K562 (cell line): ENCODE measurements around the gene TMEM132E.

Experiments
- CBX8 ChIP-seq: fragments of 200-600 bp; sonication (generic); IDR thresholded peaks from 2 replicates; pipeline ENCODE4 v1.6.1; 2012; ENCODE audit warnings: borderline replicate concordance, mixed run types, low read depth, mild to moderate bottlenecking, moderate library complexity, mixed read lengths, low read length, control low read depth, inconsistent platforms; ENCODE audit not compliant: poor library complexity, severe bottlenecking; ENCODE audit errors: extremely low read depth
- E2F6 ChIP-seq, 2 experiments: IDR thresholded peaks; 2 replicates each; pipeline ENCODE4 v1.6.1; 2011; ENCODE audit warnings: borderline replicate concordance in 1 of 2, control low read depth in 1 of 2, low read depth in 1 of 2, low read length in 1 of 2, mild to moderate bottlenecking in 1 of 2, mixed read lengths in 1 of 2, moderate library complexity in 1 of 2; ENCODE audit not compliant: insufficient read depth in 1 of 2, insufficient read length in 1 of 2, poor library complexity in 1 of 2, severe bottlenecking in 1 of 2; ENCODE audit errors: extremely low read depth in 1 of 2
- EZH2 ChIP-seq: IDR thresholded peaks from 2 replicates; pipeline ENCODE4 v1.6.1; 2012; ENCODE audit warnings: low read depth, mild to moderate bottlenecking, inconsistent platforms, low read length, borderline replicate concordance
- FOXM1 ChIP-seq, 2 experiments: fragments of 450-650 bp in 1 of 2; sonication (generic) in 1 of 2; formaldehyde crosslinking in 1 of 2; IDR thresholded peaks; 2 replicates each; pipeline versions ENCODE4 v1.6.1 to v1.9.0; 2017 to 2022; ENCODE audit warnings: low read depth in 2 of 2, mild to moderate bottlenecking in 2 of 2, missing genetic modification reagents in 1 of 2, moderate library complexity in 1 of 2
- HEY1 ChIP-seq: fragments of 250-450 bp; sonication (Bioruptor Pico); IDR thresholded peaks from 2 replicates; pipeline ENCODE4 v1.5.0; 2020; ENCODE audit warnings: mild to moderate bottlenecking, moderate library complexity, borderline replicate concordance
- KLF6 ChIP-seq: fragments of 250-450 bp; sonication (Bioruptor Pico); IDR thresholded peaks from 2 replicates; pipeline ENCODE4 v1.4.0; 2020; ENCODE audit warnings: mild to moderate bottlenecking, moderate library complexity, borderline replicate concordance
- NFYB ChIP-seq: IDR thresholded peaks from 2 replicates; pipeline ENCODE4 v1.6.1; 2011; ENCODE audit warnings: mild to moderate bottlenecking, moderate library complexity; ENCODE audit not compliant: insufficient read length; ENCODE audit errors: extremely low read depth
- RBFOX2 ChIP-seq: fragments of 200-400 bp; formaldehyde crosslinking; IDR thresholded peaks from 2 replicates; pipeline ENCODE4 v1.6.1; 2017; ENCODE audit warnings: low read depth, mild to moderate bottlenecking, low read length, moderate library complexity
- TFAM ChIP-seq: fragments of 250-450 bp; sonication (Bioruptor Pico); conservative IDR thresholded peaks from 2 replicates; pipeline ENCODE4 v1.5.0; 2021; ENCODE audit warnings: mild to moderate bottlenecking, moderate library complexity
- ZC3H11A ChIP-seq: IDR thresholded peaks from 2 replicates; pipeline ENCODE4 v1.6.1; 2012; ENCODE audit warnings: low read depth, low read length, improper control_type of control experiment
- ZC3H4 ChIP-seq: sonication (generic); formaldehyde crosslinking; IDR thresholded peaks from 2 replicates; pipeline ENCODE4 v1.9.0; 2021; ENCODE audit warnings: missing genetic modification reagents, borderline replicate concordance
- ZZZ3 ChIP-seq: fragments of 450-650 bp; IDR thresholded peaks from 2 replicates; pipeline ENCODE4 v1.6.1; 2016; ENCODE audit warnings: antibody characterized with exemption, mild to moderate bottlenecking, moderate library complexity
- TF ChIP-seq, protein P1 (sequence below): fragments of 250-450 bp; sonication (Bioruptor Pico); IDR thresholded peaks from 2 replicates; pipeline ENCODE4 v1.5.0; 2020; ENCODE audit warnings: mild to moderate bottlenecking, borderline replicate concordance
- TF ChIP-seq, protein P2 (sequence below): sonication (generic); formaldehyde crosslinking; IDR thresholded peaks from 2 replicates; pipeline ENCODE4 v1.8.0; 2022; ENCODE audit warnings: mild to moderate bottlenecking, missing genetic modification reagents

DNA sequence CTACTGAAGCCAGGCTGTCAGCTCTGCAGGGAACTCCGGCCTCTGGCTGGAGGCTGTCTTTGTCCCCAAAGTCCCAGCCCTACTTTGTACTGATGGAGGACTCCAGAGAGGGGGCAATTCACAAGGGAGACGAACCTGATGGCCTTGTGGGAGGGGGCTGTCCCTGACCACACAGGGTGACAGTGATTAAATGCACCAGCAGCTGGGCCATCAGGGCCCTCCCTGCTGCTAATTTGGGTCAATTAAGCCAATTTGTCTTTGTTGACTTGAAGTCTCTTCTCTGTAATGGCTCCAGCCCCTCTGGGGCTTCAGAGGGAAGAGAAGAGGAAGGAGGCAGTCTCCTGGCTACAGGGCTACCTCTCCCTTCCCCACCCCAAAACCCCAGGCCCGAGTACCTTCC lies 22.0 kb downstream of the TMEM132E start:
- TF ChIP-seq RBFOX2: no peak
- no peak for TF ChIP-seq CBX8
- TF ChIP-seq ZZZ3: no peak
- TF ChIP-seq FOXM1 (IDR thresholded peaks at IDR 0.05; ENCODE audit: low read depth): no peak
- TF ChIP-seq FOXM1 (CRISPR knock-in tag; IDR thresholded peaks at IDR 0.05; ENCODE audit: low read depth): no peak
- TF ChIP-seq, protein P1, sequence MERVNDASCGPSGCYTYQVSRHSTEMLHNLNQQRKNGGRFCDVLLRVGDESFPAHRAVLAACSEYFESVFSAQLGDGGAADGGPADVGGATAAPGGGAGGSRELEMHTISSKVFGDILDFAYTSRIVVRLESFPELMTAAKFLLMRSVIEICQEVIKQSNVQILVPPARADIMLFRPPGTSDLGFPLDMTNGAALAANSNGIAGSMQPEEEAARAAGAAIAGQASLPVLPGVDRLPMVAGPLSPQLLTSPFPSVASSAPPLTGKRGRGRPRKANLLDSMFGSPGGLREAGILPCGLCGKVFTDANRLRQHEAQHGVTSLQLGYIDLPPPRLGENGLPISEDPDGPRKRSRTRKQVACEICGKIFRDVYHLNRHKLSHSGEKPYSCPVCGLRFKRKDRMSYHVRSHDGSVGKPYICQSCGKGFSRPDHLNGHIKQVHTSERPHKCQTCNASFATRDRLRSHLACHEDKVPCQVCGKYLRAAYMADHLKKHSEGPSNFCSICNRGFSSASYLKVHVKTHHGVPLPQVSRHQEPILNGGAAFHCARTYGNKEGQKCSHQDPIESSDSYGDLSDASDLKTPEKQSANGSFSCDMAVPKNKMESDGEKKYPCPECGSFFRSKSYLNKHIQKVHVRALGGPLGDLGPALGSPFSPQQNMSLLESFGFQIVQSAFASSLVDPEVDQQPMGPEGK (CRISPR knock-in tag): no peak
- no peak for TF ChIP-seq EZH2
- TF ChIP-seq TFAM (CRISPR knock-in tag): no peak
- TF ChIP-seq E2F6 (IDR thresholded peaks at IDR 0.05; ENCODE audit: borderline replicate concordance in 1 of 2, extremely low read depth in 1 of 2, insufficient read depth in 1 of 2, insufficient read length in 1 of 2, low read depth in 1 of 2, low read length in 1 of 2, poor library complexity in 1 of 2, severe bottlenecking in 1 of 2): no peak
- no peak for TF ChIP-seq HEY1 (CRISPR knock-in tag)
- TF ChIP-seq ZC3H4: no peak
- TF ChIP-seq, protein P2, sequence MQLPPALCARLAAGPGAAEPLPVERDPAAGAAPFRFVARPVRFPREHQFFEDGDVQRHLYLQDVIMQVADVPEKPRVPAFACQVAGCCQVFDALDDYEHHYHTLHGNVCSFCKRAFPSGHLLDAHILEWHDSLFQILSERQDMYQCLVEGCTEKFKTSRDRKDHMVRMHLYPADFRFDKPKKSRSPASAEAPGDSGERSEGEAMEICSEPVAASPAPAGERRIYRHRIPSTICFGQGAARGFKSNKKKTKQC: no peak
- TF ChIP-seq KLF6 (CRISPR knock-in tag): no peak
- no peak for TF ChIP-seq ZC3H11A
- TF ChIP-seq NFYB: no peak
